HEK293 (cell line): ENCODE results near the gene KDM4B.

ENCODE experiments used
- CTCF ChIA-PET: fragments of 350-600 bp; formaldehyde crosslinking; extraction: SDS; loops from one replicate; lab custom pipeline; 2021; ENCODE audit warnings: antibody characterized with exemption; lab: Yijun Ruan, JAX
- POLR2A ChIA-PET: fragments of 300-600 bp; formaldehyde crosslinking; extraction: SDS; loops from one replicate; lab custom pipeline; 2020; ENCODE audit warnings: antibody characterized with exemption, inconsistent platforms; lab: Yijun Ruan, JAX
- H3K27ac ChIP-seq: fragments of 200-500 bp; sonication (Bioruptor generic); 2 replicates; pipeline ENCODE4 v1.5.1; 2014; ENCODE audit warnings: low read depth, low read length, control low read depth, inconsistent platforms; ENCODE audit errors: extremely low read depth
- H3K36me3 ChIP-seq, 2 experiments: fragments of 200-500 bp in 1 of 2; sonication (Bioruptor generic) in 1 of 2; 1 replicate in 1 of 2; 2 replicates in 1 of 2; pipeline ENCODE4 v1.5.1; 2014 to 2017; ENCODE audit warnings: inconsistent platforms in 2 of 2, low read length in 2 of 2; ENCODE audit not compliant: control insufficient read depth in 2 of 2, insufficient read depth in 1 of 2
- H3K4me1 ChIP-seq: fragments of 200-500 bp; sonication (Bioruptor generic); 2 replicates; pipeline ENCODE4 v1.5.1; 2014; ENCODE audit warnings: mild to moderate bottlenecking, low read length, inconsistent platforms; ENCODE audit not compliant: control insufficient read depth, insufficient read depth
- H3K4me3 ChIP-seq: 2 replicates; pipeline ENCODE4 v1.5.1; 2011; ENCODE audit warnings: low read depth, mild to moderate bottlenecking, control low read depth, low read length, moderate library complexity
- H3K9me3 ChIP-seq: fragments of 200-500 bp; sonication (Bioruptor generic); 2 replicates; pipeline ENCODE4 v1.5.1; 2014; ENCODE audit warnings: low read depth, low read length, inconsistent platforms; ENCODE audit not compliant: control insufficient read depth, insufficient read depth
- GLI2 ChIP-seq: fragments of 450-650 bp; formaldehyde crosslinking; IDR thresholded peaks from 2 replicates; pipeline ENCODE4; 2017; ENCODE audit warnings: missing biosample characterization, missing genetic modification characterization, low read depth, borderline replicate concordance
- KLF1 ChIP-seq: fragments of 450-650 bp; formaldehyde crosslinking; IDR thresholded peaks from 2 replicates; pipeline ENCODE4 v1.5.1; 2016; ENCODE audit warnings: missing biosample characterization, missing genetic modification characterization
- OVOL3 ChIP-seq: fragments of 450-650 bp; formaldehyde crosslinking; IDR thresholded peaks from 2 replicates; pipeline ENCODE4 v1.5.1; 2016; ENCODE audit warnings: missing biosample characterization, missing genetic modification characterization
- SETDB1 ChIP-seq: IDR thresholded peaks from one replicate; pipeline ENCODE4 v1.6.1; 2017; ENCODE audit warnings: mild to moderate bottlenecking, low read length, moderate library complexity, mixed read lengths; ENCODE audit not compliant: insufficient read length
- TCF7L2 ChIP-seq: IDR thresholded peaks from 2 replicates; pipeline ENCODE4 v1.6.1; 2011; ENCODE audit warnings: low read depth, mild to moderate bottlenecking, inconsistent platforms, low read length, moderate library complexity, borderline replicate concordance
- YY2 ChIP-seq: fragments of 450-650 bp; formaldehyde crosslinking; IDR thresholded peaks from 2 replicates; pipeline ENCODE4 v1.5.1; 2016; ENCODE audit warnings: missing biosample characterization, missing genetic modification characterization
- ZNF23 ChIP-seq: fragments of 450-650 bp; formaldehyde crosslinking; IDR thresholded peaks from 2 replicates; pipeline ENCODE4 v1.5.1; 2016; ENCODE audit warnings: missing biosample characterization, missing genetic modification characterization, borderline replicate concordance
- ZNF433 ChIP-seq: fragments of 450-650 bp; formaldehyde crosslinking; IDR thresholded peaks from 2 replicates; pipeline ENCODE4 v1.5.1; 2016; ENCODE audit warnings: missing biosample characterization, missing genetic modification characterization, low read depth
- ZNF501 ChIP-seq: fragments of 450-650 bp; formaldehyde crosslinking; IDR thresholded peaks from 2 replicates; pipeline ENCODE4 v1.5.1; 2016; ENCODE audit warnings: missing biosample characterization, missing genetic modification characterization
- ZNF600 ChIP-seq: fragments of 450-650 bp; formaldehyde crosslinking; IDR thresholded peaks from 2 replicates; pipeline ENCODE4 v1.5.1; 2016; ENCODE audit warnings: missing biosample characterization, missing genetic modification characterization
- ZNF610 ChIP-seq: fragments of 450-650 bp; formaldehyde crosslinking; IDR thresholded peaks from 2 replicates; pipeline ENCODE4 v1.5.1; 2016; ENCODE audit warnings: missing biosample characterization, missing genetic modification characterization, borderline replicate concordance
- ZNF670 ChIP-seq: fragments of 450-650 bp; formaldehyde crosslinking; IDR thresholded peaks from 2 replicates; pipeline ENCODE4 v1.5.1; 2016; ENCODE audit warnings: missing biosample characterization, missing genetic modification characterization, low read depth
- ZNF791 ChIP-seq: fragments of 450-650 bp; formaldehyde crosslinking; IDR thresholded peaks from 2 replicates; pipeline ENCODE4 v1.5.1; 2016; ENCODE audit warnings: missing biosample characterization, missing genetic modification characterization
- TF ChIP-seq, protein P1 (sequence below): fragments of 450-650 bp; IDR thresholded peaks from 2 replicates; pipeline ENCODE4 v1.5.1; 2018; ENCODE audit warnings: missing biosample characterization, mild to moderate bottlenecking, missing genetic modification characterization
- TF ChIP-seq, protein P2 (sequence below): fragments of 450-650 bp; formaldehyde crosslinking; IDR thresholded peaks from 2 replicates; pipeline ENCODE4 v1.5.1; 2016; ENCODE audit warnings: missing biosample characterization, missing genetic modification characterization
- TF ChIP-seq, protein P3 (sequence below): fragments of 450-650 bp; formaldehyde crosslinking; IDR thresholded peaks from 2 replicates; pipeline ENCODE4 v1.5.1; 2016; ENCODE audit warnings: missing biosample characterization, missing genetic modification characterization
- TF ChIP-seq, protein P4 (sequence below): fragments of 450-650 bp; formaldehyde crosslinking; IDR thresholded peaks from 2 replicates; pipeline ENCODE4 v1.5.1; 2017; ENCODE audit warnings: missing biosample characterization, missing genetic modification characterization
- TF ChIP-seq, protein P5 (sequence below): fragments of 450-650 bp; formaldehyde crosslinking; IDR thresholded peaks from 2 replicates; pipeline ENCODE4 v1.5.1; 2016; ENCODE audit warnings: missing biosample characterization, missing genetic modification characterization

KDM4B gene

DNA sequence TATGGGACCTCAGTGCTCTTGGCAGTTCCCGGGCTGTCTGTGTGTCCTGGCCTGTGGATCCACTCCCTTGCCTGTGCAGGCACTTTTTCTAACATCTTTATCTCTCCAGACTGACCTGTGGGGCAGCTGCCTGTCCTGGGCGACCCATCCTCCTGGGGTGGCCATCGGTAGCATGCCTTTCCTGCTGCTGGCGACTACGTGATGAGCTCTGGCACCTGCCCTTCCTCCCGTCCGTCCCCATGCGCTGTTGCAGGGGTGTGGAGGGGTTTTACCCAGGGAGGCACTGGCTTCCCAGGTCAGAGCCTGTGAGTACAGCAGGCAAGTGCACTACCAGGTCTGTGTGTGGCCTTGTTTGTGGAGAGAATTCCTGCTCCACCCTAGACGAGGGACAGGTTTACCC, 93.3 kb downstream of the KDM4B start:
- no peak overlapping the region for H3K27ac ChIP-seq
- H3K9me3 ChIP-seq: no peaks in the 10 kb centered on the region
- POLR2A ChIA-PET: no interaction called here
- H3K4me3 ChIP-seq: no peak overlapping the region
- CTCF ChIA-PET: interaction anchor here (1.1 kb wide), 1 partner anchor 253 kb away, joined by 4 read pairs; no protein-coding TSS in a partner anchor
- H3K4me1 ChIP-seq: no peaks in the 10 kb centered on the region
- H3K36me3 ChIP-seq: peaks cover 4 to 26% of the 10 kb centered on the region in 2 experiments; a peak in 2 of 3 replicates
- TF ChIP-seq, protein P1, sequence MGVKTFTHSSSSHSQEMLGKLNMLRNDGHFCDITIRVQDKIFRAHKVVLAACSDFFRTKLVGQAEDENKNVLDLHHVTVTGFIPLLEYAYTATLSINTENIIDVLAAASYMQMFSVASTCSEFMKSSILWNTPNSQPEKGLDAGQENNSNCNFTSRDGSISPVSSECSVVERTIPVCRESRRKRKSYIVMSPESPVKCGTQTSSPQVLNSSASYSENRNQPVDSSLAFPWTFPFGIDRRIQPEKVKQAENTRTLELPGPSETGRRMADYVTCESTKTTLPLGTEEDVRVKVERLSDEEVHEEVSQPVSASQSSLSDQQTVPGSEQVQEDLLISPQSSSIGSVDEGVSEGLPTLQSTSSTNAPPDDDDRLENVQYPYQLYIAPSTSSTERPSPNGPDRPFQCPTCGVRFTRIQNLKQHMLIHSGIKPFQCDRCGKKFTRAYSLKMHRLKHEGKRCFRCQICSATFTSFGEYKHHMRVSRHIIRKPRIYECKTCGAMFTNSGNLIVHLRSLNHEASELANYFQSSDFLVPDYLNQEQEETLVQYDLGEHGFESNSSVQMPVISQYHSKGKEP (tag by site-specific recombination): no peak
- no peak for TF ChIP-seq OVOL3 (tag by site-specific recombination)
- no peak for TF ChIP-seq TCF7L2
- TF ChIP-seq, protein P2, sequence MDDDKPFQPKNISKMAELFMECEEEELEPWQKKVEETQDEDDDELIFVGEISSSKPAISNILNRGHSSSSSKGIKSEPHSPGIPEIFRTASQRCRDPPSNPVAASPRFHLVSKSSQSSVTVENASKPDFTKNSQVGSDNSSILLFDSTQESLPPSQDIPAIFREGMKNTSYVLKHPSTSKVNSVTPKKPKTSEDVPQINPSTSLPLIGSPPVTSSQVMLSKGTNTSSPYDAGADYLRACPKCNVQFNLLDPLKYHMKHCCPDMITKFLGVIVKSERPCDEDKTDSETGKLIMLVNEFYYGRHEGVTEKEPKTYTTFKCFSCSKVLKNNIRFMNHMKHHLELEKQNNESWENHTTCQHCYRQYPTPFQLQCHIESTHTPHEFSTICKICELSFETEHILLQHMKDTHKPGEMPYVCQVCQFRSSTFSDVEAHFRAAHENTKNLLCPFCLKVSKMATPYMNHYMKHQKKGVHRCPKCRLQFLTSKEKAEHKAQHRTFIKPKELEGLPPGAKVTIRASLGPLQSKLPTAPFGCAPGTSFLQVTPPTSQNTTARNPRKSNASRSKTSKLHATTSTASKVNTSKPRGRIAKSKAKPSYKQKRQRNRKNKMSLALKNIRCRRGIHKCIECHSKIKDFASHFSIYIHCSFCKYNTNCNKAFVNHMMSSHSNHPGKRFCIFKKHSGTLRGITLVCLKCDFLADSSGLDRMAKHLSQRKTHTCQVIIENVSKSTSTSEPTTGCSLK (tag by site-specific recombination): no peak
- TF ChIP-seq GLI2 (tag by site-specific recombination): no peak
- no peak for TF ChIP-seq YY2
- no peak for TF ChIP-seq ZNF670
- no peak for TF ChIP-seq ZNF433 (tag by site-specific recombination)
- TF ChIP-seq ZNF610 (tag by site-specific recombination): no peak
- no peak for TF ChIP-seq ZNF23
- TF ChIP-seq, protein P3, sequence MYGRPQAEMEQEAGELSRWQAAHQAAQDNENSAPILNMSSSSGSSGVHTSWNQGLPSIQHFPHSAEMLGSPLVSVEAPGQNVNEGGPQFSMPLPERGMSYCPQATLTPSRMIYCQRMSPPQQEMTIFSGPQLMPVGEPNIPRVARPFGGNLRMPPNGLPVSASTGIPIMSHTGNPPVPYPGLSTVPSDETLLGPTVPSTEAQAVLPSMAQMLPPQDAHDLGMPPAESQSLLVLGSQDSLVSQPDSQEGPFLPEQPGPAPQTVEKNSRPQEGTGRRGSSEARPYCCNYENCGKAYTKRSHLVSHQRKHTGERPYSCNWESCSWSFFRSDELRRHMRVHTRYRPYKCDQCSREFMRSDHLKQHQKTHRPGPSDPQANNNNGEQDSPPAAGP (tag by site-specific recombination): no peak
- TF ChIP-seq, protein P4, sequence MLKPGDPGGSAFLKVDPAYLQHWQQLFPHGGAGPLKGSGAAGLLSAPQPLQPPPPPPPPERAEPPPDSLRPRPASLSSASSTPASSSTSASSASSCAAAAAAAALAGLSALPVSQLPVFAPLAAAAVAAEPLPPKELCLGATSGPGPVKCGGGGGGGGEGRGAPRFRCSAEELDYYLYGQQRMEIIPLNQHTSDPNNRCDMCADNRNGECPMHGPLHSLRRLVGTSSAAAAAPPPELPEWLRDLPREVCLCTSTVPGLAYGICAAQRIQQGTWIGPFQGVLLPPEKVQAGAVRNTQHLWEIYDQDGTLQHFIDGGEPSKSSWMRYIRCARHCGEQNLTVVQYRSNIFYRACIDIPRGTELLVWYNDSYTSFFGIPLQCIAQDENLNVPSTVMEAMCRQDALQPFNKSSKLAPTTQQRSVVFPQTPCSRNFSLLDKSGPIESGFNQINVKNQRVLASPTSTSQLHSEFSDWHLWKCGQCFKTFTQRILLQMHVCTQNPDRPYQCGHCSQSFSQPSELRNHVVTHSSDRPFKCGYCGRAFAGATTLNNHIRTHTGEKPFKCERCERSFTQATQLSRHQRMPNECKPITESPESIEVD: no peak
- no peak for TF ChIP-seq KLF1 (tag by site-specific recombination)
- no peak for TF ChIP-seq ZNF791 (tag by site-specific recombination)
- TF ChIP-seq, protein P5, sequence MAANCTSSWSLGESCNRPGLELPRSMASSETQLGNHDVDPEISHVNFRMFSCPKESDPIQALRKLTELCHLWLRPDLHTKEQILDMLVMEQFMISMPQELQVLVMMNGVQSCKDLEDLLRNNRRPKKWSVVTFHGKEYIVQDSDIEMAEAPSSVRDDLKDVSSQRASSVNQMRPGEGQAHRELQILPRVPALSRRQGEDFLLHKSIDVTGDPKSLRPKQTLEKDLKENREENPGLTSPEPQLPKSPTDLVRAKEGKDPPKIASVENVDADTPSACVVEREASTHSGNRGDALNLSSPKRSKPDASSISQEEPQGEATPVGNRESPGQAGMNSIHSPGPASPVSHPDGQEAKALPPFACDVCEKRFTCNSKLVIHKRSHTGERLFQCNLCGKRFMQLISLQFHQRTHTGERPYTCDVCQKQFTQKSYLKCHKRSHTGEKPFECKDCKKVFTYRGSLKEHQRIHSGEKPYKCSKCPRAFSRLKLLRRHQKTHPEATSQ (tag by site-specific recombination): no peak
- TF ChIP-seq ZNF600 (tag by site-specific recombination): no peak

DNA sequence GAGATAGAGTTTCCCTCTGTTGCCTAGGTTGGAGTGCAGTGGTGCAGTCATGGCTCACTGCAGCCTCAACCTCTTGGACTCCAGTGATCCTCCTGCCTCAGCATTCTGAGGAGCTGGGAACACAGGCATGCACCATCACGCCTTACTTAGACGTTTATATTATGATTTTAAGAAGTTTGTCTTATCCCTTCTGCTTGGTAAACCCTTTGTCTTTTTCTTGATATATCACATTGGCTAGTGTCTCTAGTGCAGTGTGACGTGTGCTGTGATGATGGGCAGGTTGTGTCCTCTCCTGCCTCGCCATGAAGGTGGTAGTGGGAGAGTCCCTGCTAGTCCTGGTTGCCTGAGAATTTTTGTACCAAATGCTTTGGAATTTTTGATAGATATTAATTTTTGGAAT, 93.9 kb downstream of the KDM4B start:
- TF ChIP-seq SETDB1 (peak; percentile 74), ZNF501 (tag by site-specific recombination) (no peak)
- H3K4me1 ChIP-seq: no peaks in the 10 kb centered on the region
- ChIA-PET CTCF (interaction anchor here (0.7 to 1.1 kb wide), 2 partner anchors 249 to 254 kb away, joined by 3 to 4 read pairs; no protein-coding TSS in a partner anchor), POLR2A (no interaction called here)
- H3K27ac ChIP-seq: no peak overlapping the region
- no peak overlapping the region for H3K4me3 ChIP-seq
- H3K36me3 ChIP-seq: peaks cover 4 to 20% of the 10 kb centered on the region in 2 experiments; a peak in 2 of 3 replicates
- H3K9me3 ChIP-seq: no peaks in the 10 kb centered on the region
